Measurements from ENCODE around the gene FHAD1. TPM values are rescaled to one million over a fixed set of nuclear protein-coding genes. Genes with fewer than 3 reads are reported as not detected.

FHAD1 gene
- total and polyA plus RNA-seq, 4 donors, result under 0.01 to 0.13 (median 0.05) TPM; not detected in 1

DNA sequence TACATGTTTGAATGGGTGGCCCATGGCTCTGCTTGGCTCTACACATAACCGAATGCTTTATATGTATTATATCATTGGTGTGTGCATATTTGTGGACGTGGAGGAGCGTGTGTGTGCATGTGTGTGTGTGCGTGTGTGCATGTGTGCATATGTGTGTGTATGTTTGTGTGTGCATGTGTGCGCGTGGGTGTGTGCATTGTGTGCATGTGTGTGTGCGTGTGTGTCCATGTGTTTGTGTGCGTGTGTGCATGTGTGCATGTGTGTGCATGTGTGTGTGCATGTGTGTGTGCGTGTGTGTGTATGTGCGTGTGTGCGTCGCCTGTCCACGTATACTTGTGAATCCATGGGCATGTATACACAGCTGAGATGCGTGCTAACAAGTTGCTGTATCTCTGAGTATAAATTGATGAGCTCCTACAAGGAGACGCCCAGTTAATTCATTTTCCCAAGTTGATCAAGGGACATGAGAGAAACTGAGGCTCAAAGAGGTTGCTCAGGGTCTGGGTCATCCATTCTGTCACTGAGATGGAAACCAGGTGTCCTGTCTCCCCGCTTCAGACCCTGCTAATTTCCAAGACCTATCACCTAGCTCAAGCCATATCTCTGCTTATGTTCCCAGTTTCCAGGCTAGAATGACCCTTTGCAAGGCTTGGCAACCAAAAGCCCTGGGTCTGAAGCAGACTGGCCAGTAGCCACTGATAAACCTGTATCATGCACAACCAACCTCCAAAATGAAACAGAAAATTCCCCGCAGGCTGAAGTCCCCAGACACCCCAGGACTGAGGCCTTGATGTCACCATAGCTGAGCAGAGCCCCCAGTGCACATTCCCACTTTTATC is 188.4 kb downstream of the FHAD1 start:
- no peak overlapping the region for H3K27ac ChIP-seq (ENCODE audit: low read depth in 1 of 2, low read length in 2 of 2)
- H3K4me1 ChIP-seq (ENCODE audit: control insufficient read depth in 4 of 4, insufficient read depth in 4 of 4, low read length in 3 of 4), result peaks cover 0 to 5% (median 0%) of the 10 kb centered on the region in 4 donors
- no peak for DNase-seq (ENCODE audit: low spot score)
- H3K4me3 ChIP-seq (ENCODE audit: low read depth in 1 of 3, low read length in 3 of 3), result no peak overlapping the region
- 93% methylated on average over 17 of the region's 17 CpGs for WGBS
- no peaks in the 10 kb centered on the region for H3K36me3 ChIP-seq (ENCODE audit: control insufficient read depth in 4 of 4, insufficient read depth in 3 of 4, low read depth in 1 of 4, low read length in 3 of 4)
- H3K9ac ChIP-seq (ENCODE audit: low read depth in 1 of 2, low read length in 2 of 2), result no peak overlapping the region
- H3K9me3 ChIP-seq (ENCODE audit: control insufficient read depth in 4 of 4, low read length in 3 of 4), result no peaks in the 10 kb centered on the region
- no peaks in the 10 kb centered on the region for H3K27me3 ChIP-seq (ENCODE audit: control insufficient read depth in 4 of 4, insufficient read depth in 4 of 4, low read length in 3 of 4)
- TF ChIP-seq FOXA1 (IDR thresholded peaks at IDR 0.05), result no peak
- no peak for TF ChIP-seq RAD21 (IDR thresholded peaks at IDR 0.05)
- no peak for TF ChIP-seq NR2F2 (IDR thresholded peaks at IDR 0.05)
- TF ChIP-seq TAF1 (conservative IDR thresholded peaks at IDR 0.05), result no peak
- TF ChIP-seq, protein P1, sequence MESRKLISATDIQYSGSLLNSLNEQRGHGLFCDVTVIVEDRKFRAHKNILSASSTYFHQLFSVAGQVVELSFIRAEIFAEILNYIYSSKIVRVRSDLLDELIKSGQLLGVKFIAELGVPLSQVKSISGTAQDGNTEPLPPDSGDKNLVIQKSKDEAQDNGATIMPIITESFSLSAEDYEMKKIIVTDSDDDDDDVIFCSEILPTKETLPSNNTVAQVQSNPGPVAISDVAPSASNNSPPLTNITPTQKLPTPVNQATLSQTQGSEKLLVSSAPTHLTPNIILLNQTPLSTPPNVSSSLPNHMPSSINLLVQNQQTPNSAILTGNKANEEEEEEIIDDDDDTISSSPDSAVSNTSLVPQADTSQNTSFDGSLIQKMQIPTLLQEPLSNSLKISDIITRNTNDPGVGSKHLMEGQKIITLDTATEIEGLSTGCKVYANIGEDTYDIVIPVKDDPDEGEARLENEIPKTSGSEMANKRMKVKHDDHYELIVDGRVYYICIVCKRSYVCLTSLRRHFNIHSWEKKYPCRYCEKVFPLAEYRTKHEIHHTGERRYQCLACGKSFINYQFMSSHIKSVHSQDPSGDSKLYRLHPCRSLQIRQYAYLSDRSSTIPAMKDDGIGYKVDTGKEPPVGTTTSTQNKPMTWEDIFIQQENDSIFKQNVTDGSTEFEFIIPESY (IDR thresholded peaks at IDR 0.05), result no peak
- TF ChIP-seq YY1 (IDR thresholded peaks at IDR 0.05), result no peak
- no peak for TF ChIP-seq FOXA2 (IDR thresholded peaks at IDR 0.05)
- no peak for TF ChIP-seq GABPA (IDR thresholded peaks at IDR 0.05 in 1 of 2, conservative IDR thresholded peaks at IDR 0.05 in 1 of 2)
- TF ChIP-seq JUND (IDR thresholded peaks at IDR 0.05), result no peak
- TF ChIP-seq, protein P2, sequence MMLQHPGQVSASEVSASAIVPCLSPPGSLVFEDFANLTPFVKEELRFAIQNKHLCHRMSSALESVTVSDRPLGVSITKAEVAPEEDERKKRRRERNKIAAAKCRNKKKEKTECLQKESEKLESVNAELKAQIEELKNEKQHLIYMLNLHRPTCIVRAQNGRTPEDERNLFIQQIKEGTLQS (IDR thresholded peaks at IDR 0.05), result no peak
- TF ChIP-seq HNF4G (IDR thresholded peaks at IDR 0.05), result no peak
- TF ChIP-seq, protein P3, sequence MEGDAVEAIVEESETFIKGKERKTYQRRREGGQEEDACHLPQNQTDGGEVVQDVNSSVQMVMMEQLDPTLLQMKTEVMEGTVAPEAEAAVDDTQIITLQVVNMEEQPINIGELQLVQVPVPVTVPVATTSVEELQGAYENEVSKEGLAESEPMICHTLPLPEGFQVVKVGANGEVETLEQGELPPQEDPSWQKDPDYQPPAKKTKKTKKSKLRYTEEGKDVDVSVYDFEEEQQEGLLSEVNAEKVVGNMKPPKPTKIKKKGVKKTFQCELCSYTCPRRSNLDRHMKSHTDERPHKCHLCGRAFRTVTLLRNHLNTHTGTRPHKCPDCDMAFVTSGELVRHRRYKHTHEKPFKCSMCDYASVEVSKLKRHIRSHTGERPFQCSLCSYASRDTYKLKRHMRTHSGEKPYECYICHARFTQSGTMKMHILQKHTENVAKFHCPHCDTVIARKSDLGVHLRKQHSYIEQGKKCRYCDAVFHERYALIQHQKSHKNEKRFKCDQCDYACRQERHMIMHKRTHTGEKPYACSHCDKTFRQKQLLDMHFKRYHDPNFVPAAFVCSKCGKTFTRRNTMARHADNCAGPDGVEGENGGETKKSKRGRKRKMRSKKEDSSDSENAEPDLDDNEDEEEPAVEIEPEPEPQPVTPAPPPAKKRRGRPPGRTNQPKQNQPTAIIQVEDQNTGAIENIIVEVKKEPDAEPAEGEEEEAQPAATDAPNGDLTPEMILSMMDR (IDR thresholded peaks at IDR 0.05; ENCODE audit: low read depth, low read length, missing input control), result no peak
- no peak for TF ChIP-seq EGR1 (IDR thresholded peaks at IDR 0.05; ENCODE audit: low read depth in 2 of 2)
- TF ChIP-seq, protein P4, sequence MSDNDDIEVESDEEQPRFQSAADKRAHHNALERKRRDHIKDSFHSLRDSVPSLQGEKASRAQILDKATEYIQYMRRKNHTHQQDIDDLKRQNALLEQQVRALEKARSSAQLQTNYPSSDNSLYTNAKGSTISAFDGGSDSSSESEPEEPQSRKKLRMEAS (IDR thresholded peaks at IDR 0.05), result no peak
- TF ChIP-seq SP1 (IDR thresholded peaks at IDR 0.05), result no peak

DNA sequence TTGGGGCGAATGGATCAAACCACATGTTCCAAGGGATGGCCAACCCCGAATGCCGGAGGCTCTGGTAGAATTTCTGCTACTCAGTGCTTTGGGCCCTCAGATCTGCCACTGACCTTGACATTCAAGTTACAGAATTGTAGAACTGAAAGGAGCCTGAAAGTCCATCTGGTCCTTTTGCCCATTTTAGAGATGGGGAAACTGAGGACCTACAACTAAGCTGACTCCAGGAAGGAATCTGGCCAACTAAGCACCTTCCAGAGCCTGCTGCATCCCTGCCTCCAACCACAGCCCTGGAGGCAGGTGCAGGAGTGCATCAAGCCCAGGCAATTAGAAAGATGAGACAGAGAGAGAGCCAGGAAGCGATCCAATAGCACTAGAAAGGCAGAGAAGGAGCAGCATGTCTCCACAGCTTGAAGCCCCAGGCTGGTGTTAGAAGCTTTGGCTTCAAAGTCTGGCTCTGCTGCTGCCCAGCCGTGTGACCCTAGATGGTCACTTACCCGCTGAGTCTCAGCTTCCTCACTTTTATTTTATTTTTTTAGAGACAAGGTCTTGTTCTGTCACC is 189.9 kb downstream of the FHAD1 start:
- DNase-seq (ENCODE audit: low spot score), result no peak
- Histone ChIP-seq H3K27me3 (ENCODE audit: control insufficient read depth in 4 of 4, insufficient read depth in 4 of 4, low read length in 3 of 4) (no peaks in the 10 kb centered on the region), H3K36me3 (ENCODE audit: control insufficient read depth in 4 of 4, insufficient read depth in 3 of 4, low read depth in 1 of 4, low read length in 3 of 4) (no peaks in the 10 kb centered on the region), H3K4me1 (ENCODE audit: control insufficient read depth in 4 of 4, insufficient read depth in 4 of 4, low read length in 3 of 4) (peaks cover 0 to 5% (median 0%) of the 10 kb centered on the region in 4 donors), H3K9ac (ENCODE audit: low read depth in 1 of 2, low read length in 2 of 2) (no peak overlapping the region), H3K4me3 (ENCODE audit: low read depth in 1 of 3, low read length in 3 of 3) (no peak overlapping the region), H3K9me3 (ENCODE audit: control insufficient read depth in 4 of 4, low read length in 3 of 4) (no peaks in the 10 kb centered on the region), H3K27ac (ENCODE audit: low read depth in 1 of 2, low read length in 2 of 2) (no peak overlapping the region)
- WGBS, result 97% methylated on average over 6 of the region's 6 CpGs
- TF ChIP-seq, protein P1 (IDR thresholded peaks at IDR 0.05), result no peak
- TF ChIP-seq RXRA (IDR thresholded peaks at IDR 0.05), result no peak
- no peak for TF ChIP-seq TAF1 (conservative IDR thresholded peaks at IDR 0.05)
- TF ChIP-seq, protein P5, sequence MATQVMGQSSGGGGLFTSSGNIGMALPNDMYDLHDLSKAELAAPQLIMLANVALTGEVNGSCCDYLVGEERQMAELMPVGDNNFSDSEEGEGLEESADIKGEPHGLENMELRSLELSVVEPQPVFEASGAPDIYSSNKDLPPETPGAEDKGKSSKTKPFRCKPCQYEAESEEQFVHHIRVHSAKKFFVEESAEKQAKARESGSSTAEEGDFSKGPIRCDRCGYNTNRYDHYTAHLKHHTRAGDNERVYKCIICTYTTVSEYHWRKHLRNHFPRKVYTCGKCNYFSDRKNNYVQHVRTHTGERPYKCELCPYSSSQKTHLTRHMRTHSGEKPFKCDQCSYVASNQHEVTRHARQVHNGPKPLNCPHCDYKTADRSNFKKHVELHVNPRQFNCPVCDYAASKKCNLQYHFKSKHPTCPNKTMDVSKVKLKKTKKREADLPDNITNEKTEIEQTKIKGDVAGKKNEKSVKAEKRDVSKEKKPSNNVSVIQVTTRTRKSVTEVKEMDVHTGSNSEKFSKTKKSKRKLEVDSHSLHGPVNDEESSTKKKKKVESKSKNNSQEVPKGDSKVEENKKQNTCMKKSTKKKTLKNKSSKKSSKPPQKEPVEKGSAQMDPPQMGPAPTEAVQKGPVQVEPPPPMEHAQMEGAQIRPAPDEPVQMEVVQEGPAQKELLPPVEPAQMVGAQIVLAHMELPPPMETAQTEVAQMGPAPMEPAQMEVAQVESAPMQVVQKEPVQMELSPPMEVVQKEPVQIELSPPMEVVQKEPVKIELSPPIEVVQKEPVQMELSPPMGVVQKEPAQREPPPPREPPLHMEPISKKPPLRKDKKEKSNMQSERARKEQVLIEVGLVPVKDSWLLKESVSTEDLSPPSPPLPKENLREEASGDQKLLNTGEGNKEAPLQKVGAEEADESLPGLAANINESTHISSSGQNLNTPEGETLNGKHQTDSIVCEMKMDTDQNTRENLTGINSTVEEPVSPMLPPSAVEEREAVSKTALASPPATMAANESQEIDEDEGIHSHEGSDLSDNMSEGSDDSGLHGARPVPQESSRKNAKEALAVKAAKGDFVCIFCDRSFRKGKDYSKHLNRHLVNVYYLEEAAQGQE (IDR thresholded peaks at IDR 0.05), result no peak
- no peak for TF ChIP-seq RAD21 (IDR thresholded peaks at IDR 0.05)
- TF ChIP-seq NR2F2 (IDR thresholded peaks at IDR 0.05), result no peak
- no peak for TF ChIP-seq SP1 (IDR thresholded peaks at IDR 0.05)
- TF ChIP-seq, protein P4 (IDR thresholded peaks at IDR 0.05), result no peak
- TF ChIP-seq YY1 (IDR thresholded peaks at IDR 0.05), result no peak
- TF ChIP-seq, protein P3 (IDR thresholded peaks at IDR 0.05; ENCODE audit: low read depth, low read length, missing input control), result no peak
- no peak for TF ChIP-seq EGR1 (IDR thresholded peaks at IDR 0.05; ENCODE audit: low read depth in 2 of 2)

Data from liver (tissue), 9 donors.